Measurements from ENCODE around the gene CCDC47. TPM values are rescaled to one million over a fixed set of nuclear protein-coding genes. Genes with fewer than 3 reads are reported as not detected.

The CCDC47 gene
- 91.9 and 104 TPM in 2 replicates for total RNA-seq (2021)
- percentile 90 among the genes with signal in this experiment for Bru-seq, nascent RNA
- percentile 94 among the genes with signal in this experiment for BruChase-seq, experiment 1, labeled RNA remaining after a 2-hour chase
- percentile 97 among the genes with signal in this experiment for BruChase-seq, experiment 2, labeled RNA remaining after a 6-hour chase
- long read RNA-seq, transcript CCDC47-201 (13 exons, 3,466 nt) = major isoform, 144 of 161 reads
- long read RNA-seq, partial matches to known transcripts = 1 of 161 reads
- long read RNA-seq, other reads (novel, unspliced or antisense) = 12 of 161 reads

- intact Hi-C loops (cut with micrococcal nuclease; ENCODE audit: unreplicated experiment) = loop anchor here (1.0 kb wide), 1 partner anchor 54 kb away; the partner anchor contains the start of genes FTSJ3 and PSMC5
- H3K4me3 ChIP-seq (ENCODE audit: low read depth, low read length, poor library complexity, severe bottlenecking) = peak within 1 kb of the TSS; percentile 70
Observed at GRCh38 chr17:63773272-63774140, at the start of gene CCDC47. CCDC47 (minus strand) TSS chr17:63773597; CDS start chr17:63766175, 7,422 bp downstream.

DNA sequence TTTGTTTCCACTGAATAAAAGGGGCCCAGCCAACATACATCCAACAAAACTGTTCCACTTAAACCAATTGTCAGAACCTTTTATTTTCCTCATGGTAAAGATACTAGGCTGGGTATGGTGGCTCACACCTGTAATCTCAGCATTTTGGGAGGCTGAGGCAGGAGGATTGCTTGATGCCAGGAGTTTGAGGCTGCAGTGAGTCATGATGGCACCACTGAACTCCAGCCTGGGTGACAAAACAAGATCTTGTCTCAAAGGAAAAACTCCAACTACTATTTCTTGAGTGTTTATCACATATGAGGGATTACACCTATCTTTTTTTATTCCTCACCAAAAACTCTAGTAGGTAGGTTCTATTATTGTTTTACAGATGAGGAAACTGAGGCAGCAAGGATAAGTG lies 49.1 kb upstream of the CCDC47 start:
- intact Hi-C loops (cut with micrococcal nuclease; ENCODE audit: unreplicated experiment) = no loop called here
- POLR2A ChIA-PET (ENCODE audit: low non-redundant PET) = no interaction called here
- Histone ChIP-seq H3K27me3 (replicated peaks; ENCODE audit: insufficient read depth, low read depth, low read length, poor library complexity) (no peaks in the 10 kb centered on the region), H3K9me3 (ENCODE audit: low read depth, low read length, poor library complexity, severe bottlenecking) (no peaks in the 10 kb centered on the region), H3K36me3 (ENCODE audit: insufficient read depth, low read length, poor library complexity, severe bottlenecking) (peaks cover 81% of the 10 kb centered on the region), H3K27ac (ENCODE audit: low read depth, low read length, poor library complexity, severe bottlenecking) (no peak overlapping the region), H3K4me3 (ENCODE audit: low read depth, low read length, poor library complexity, severe bottlenecking) (no peak overlapping the region), H3K4me1 (ENCODE audit: insufficient read depth, low read length, poor library complexity, severe bottlenecking) (no peaks in the 10 kb centered on the region)
- no peak for DNase-seq (ENCODE audit: low spot score)
- CTCF ChIA-PET = no interaction called here
- TF ChIP-seq, protein P1, sequence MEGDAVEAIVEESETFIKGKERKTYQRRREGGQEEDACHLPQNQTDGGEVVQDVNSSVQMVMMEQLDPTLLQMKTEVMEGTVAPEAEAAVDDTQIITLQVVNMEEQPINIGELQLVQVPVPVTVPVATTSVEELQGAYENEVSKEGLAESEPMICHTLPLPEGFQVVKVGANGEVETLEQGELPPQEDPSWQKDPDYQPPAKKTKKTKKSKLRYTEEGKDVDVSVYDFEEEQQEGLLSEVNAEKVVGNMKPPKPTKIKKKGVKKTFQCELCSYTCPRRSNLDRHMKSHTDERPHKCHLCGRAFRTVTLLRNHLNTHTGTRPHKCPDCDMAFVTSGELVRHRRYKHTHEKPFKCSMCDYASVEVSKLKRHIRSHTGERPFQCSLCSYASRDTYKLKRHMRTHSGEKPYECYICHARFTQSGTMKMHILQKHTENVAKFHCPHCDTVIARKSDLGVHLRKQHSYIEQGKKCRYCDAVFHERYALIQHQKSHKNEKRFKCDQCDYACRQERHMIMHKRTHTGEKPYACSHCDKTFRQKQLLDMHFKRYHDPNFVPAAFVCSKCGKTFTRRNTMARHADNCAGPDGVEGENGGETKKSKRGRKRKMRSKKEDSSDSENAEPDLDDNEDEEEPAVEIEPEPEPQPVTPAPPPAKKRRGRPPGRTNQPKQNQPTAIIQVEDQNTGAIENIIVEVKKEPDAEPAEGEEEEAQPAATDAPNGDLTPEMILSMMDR (conservative IDR thresholded peaks at IDR 0.05; ENCODE audit: low read depth, low read length) = no peak
- no peak for TF ChIP-seq EZH2 (IDR thresholded peaks at IDR 0.05; ENCODE audit: borderline replicate concordance, low read depth, low read length, poor library complexity, severe bottlenecking)
- BruUV-seq (replicated peaks) = no TSS peak

More at GRCh38 chr17:63773272-63774140, at the start of gene CCDC47:
- ChIA-PET POLR2A (ENCODE audit: low non-redundant PET) (interaction anchor here (0.6 to 0.9 kb wide), 3 partner anchors 17 to 1918 kb away, joined by 3 to 15 read pairs (median 6); no protein-coding TSS in a partner anchor), CTCF (interaction anchor here (0.6 to 0.7 kb wide), 3 partner anchors 54 to 108 kb away, joined by 3 read pairs; partner anchors contain the start of gene GH2)
- peak within 1 kb of the TSS; percentile 99 for H3K27ac ChIP-seq (ENCODE audit: low read depth, low read length, poor library complexity, severe bottlenecking)
- H3K4me1 ChIP-seq (ENCODE audit: insufficient read depth, low read length, poor library complexity, severe bottlenecking) = peaks cover 10% of the 10 kb centered on the region
- peaks cover 28% of the 10 kb centered on the region for H3K36me3 ChIP-seq (ENCODE audit: insufficient read depth, low read length, poor library complexity, severe bottlenecking)
- no peaks in the 10 kb centered on the region for H3K9me3 ChIP-seq (ENCODE audit: low read depth, low read length, poor library complexity, severe bottlenecking)
- BruUV-seq (replicated peaks) = no TSS peak
- TF ChIP-seq, protein P1 (conservative IDR thresholded peaks at IDR 0.05; ENCODE audit: low read depth, low read length) = no peak
- TF ChIP-seq EZH2 (IDR thresholded peaks at IDR 0.05; ENCODE audit: borderline replicate concordance, low read depth, low read length, poor library complexity, severe bottlenecking) = no peak
- peak; percentile 100 for DNase-seq (ENCODE audit: low spot score)
- no peaks in the 10 kb centered on the region for H3K27me3 ChIP-seq (replicated peaks; ENCODE audit: insufficient read depth, low read depth, low read length, poor library complexity)

DNA sequence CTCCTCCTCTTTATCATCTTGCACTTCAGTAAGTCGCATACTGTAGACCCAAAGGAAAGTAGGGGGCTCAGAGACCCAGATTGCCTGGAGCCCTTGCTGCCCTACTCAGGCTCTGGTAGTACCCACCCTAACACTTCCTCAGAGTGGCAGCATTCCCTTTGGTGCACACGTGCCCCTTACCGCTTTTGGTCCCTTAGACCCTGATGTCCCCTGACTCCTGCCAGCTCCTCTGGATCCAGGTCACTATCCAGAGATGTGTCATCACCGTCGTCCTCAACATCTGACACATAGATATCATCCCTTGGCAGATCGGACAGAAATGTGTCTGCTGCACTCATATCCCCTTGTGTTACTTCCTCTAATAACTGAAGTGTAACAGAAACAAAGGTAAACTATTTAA lies 48.4 kb upstream of the CCDC47 start:
- Histone ChIP-seq H3K9me3 (ENCODE audit: low read depth, low read length, poor library complexity, severe bottlenecking) (no peaks in the 10 kb centered on the region), H3K4me3 (ENCODE audit: low read depth, low read length, poor library complexity, severe bottlenecking) (no peak overlapping the region), H3K4me1 (ENCODE audit: insufficient read depth, low read length, poor library complexity, severe bottlenecking) (no peaks in the 10 kb centered on the region), H3K36me3 (ENCODE audit: insufficient read depth, low read length, poor library complexity, severe bottlenecking) (peaks cover 88% of the 10 kb centered on the region), H3K27ac (ENCODE audit: low read depth, low read length, poor library complexity, severe bottlenecking) (no peak overlapping the region), H3K27me3 (replicated peaks; ENCODE audit: insufficient read depth, low read depth, low read length, poor library complexity) (no peaks in the 10 kb centered on the region)
- ChIA-PET CTCF (no interaction called here), POLR2A (ENCODE audit: low non-redundant PET) (no interaction called here)
- intact Hi-C loops (cut with micrococcal nuclease; ENCODE audit: unreplicated experiment) = no loop called here
- no peak for TF ChIP-seq EZH2 (IDR thresholded peaks at IDR 0.05; ENCODE audit: borderline replicate concordance, low read depth, low read length, poor library complexity, severe bottlenecking)
- TF ChIP-seq, protein P1 (conservative IDR thresholded peaks at IDR 0.05; ENCODE audit: low read depth, low read length) = no peak
- no peak for DNase-seq (ENCODE audit: low spot score)
- no TSS peak for BruUV-seq (replicated peaks)

Measured in A673 (cell line).